Stimulated activated naive B cell treated with anti-CD40 and anti-IgM and Interleukin-4, amounts not matched to agents 10 μg/mL and 1 μg/mL and 100 μg/mL, for 72 hours (primary cell): Measurements from ENCODE around the gene SCN8A.

Experiments
- ATAC-seq, 2 donors: fragments of 150-1000 bp; cut with Tn5 transposase; replicated peaks; 2 replicates each; pipeline ENCODE4 v1.10.0; 2021; ENCODE audit warnings: moderate library complexity in 1 of 2
- DNase-seq: peaks from one replicate; pipeline ENCODE4 v3.0.0; 2021
- H3K27ac Mint-ChIP-seq: one replicate; pipeline ENCODE4 v1.8.0; 2022; ENCODE audit warnings: mild to moderate bottlenecking, mixed read lengths
- H3K27me3 Mint-ChIP-seq, 2 donors: one replicate each; pipeline ENCODE4 v1.8.0; 2022; ENCODE audit warnings: mixed read lengths in 2 of 2
- H3K36me3 Mint-ChIP-seq, 2 donors: one replicate each; pipeline ENCODE4 v1.8.0; 2022; ENCODE audit warnings: mixed read lengths in 2 of 2, mild to moderate bottlenecking in 1 of 2
- H3K4me1 Mint-ChIP-seq, 2 donors: one replicate each; pipeline ENCODE4 v1.8.0; 2022; ENCODE audit warnings: mixed read lengths in 2 of 2, mild to moderate bottlenecking in 1 of 2
- H3K4me3 Mint-ChIP-seq, 2 donors: one replicate each; pipeline ENCODE4 v1.8.0; 2022; ENCODE audit warnings: mild to moderate bottlenecking in 2 of 2, mixed read lengths in 2 of 2, moderate library complexity in 1 of 2
- H3K9me3 Mint-ChIP-seq, 2 donors: one replicate each; pipeline ENCODE4 v1.8.0; 2022; ENCODE audit warnings: mixed read lengths in 2 of 2, mild to moderate bottlenecking in 1 of 2

Gene SCN8A

DNA sequence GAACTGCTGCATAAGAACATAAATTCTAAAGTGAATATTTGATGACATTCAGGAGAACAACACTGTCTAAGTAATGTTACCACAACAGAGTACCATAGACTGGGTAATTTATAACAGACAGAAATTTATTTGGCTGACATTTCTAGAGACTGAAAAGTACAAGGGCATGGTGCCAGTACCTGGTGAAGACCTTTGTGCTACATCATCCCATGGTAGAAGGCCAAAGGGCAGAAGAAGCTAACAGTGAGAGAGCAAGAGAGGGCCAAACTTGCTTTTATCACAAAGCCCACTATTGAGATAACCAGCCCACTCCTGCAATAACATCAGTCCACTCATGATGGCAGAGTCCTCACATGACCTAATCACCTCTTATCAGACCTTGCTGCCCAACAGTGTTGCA, 168.7 kb downstream of the SCN8A start:
- Mint-ChIP-seq H3K4me1 (no peaks in the 10 kb centered on the region), H3K27ac (no peak overlapping the region), H3K36me3 (no peaks in the 10 kb centered on the region), H3K9me3 (no peaks in the 10 kb centered on the region), H3K4me3 (no peak overlapping the region), H3K27me3 (peaks cover 9 to 11% of the 10 kb centered on the region in 2 donors)
- ATAC-seq (no peak), DNase-seq (no peak)

DNA sequence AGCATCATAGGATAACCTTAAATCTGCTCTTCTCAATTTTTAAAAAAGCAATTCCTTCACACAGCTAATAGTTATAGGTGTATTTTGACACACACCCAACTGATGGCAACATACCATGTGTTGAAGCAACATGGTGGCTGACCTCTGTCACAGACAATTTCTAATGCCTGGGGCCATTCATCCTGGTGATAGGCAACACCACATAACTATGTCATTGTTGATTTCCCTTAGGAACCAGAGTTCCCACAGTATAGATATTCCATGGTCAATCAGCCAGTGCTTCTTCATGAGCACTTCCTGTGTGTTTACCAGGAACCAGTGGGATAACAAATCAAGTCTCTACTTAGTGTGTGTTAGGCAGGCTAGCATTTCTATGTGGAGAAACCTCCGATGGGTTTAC, 169.2 kb downstream of the SCN8A start:
- ATAC-seq (no peak), DNase-seq (no peak)
- Mint-ChIP-seq H3K36me3 (no peaks in the 10 kb centered on the region), H3K27me3 (peaks cover 9 to 11% of the 10 kb centered on the region in 2 donors), H3K4me1 (no peaks in the 10 kb centered on the region), H3K9me3 (no peaks in the 10 kb centered on the region), H3K4me3 (no peak overlapping the region), H3K27ac (no peak overlapping the region)

DNA sequence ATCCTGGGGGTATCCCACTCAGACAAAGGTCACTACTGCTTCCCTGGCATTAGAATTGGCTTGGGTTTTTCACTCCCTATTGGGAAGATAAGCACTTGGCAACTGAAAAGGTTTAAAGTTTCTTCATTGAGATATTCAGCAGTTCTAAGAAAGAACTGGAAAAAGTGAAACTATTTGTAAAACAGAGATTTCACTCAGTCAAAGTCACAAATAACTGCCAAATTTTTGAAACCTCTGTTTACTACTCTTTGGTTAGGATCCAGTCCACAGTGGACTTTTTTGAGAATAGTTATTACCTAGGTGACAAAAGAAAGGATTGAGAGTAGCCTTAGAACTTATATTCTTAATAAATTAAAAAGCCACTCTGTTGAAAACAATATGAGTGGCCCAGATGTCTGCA, 172.7 kb downstream of the SCN8A start:
- Mint-ChIP-seq H3K27me3 (no peaks in the 10 kb centered on the region), H3K4me1 (no peaks in the 10 kb centered on the region), H3K9me3 (no peaks in the 10 kb centered on the region), H3K4me3 (no peak overlapping the region), H3K27ac (no peak overlapping the region), H3K36me3 (no peaks in the 10 kb centered on the region)
- ATAC-seq = no peak
- no peak for DNase-seq

DNA sequence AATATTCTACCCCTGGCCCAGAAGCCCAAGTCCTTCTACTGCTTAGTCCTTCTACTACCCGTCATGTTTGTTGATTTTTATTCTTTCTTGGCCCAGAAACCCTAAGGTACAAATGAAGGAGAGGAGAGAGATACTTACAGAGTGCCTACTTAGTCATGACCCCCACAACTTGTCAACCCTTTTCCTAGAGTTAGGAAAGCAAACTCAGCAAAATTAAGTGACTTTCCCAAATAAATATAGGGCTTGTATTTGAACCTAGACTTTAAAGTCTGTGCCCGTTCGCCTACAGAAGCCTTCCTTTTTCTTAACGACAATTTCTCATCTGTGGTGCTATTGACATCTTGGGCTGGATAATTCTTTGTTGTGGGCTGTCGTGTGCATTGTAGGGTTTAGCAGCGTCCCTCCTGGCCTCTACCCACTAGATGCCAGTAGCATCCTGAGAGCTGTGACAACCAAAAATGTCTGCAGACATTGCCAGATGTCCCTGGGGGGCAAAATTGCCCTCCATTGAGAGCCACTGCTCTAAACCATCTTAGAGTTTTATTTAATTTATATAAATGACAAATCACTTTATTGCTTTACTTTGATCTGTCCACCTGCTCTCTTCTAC, 175.1 kb downstream of the SCN8A start:
- ATAC-seq = no peak
- no peak for DNase-seq
- H3K27ac Mint-ChIP-seq = no peak overlapping the region
- H3K36me3 Mint-ChIP-seq = no peaks in the 10 kb centered on the region
- no peaks in the 10 kb centered on the region for H3K9me3 Mint-ChIP-seq
- no peak overlapping the region for H3K4me3 Mint-ChIP-seq
- H3K27me3 Mint-ChIP-seq = peaks cover 0 to 2% of the 10 kb centered on the region in 2 donors
- no peaks in the 10 kb centered on the region for H3K4me1 Mint-ChIP-seq

DNA sequence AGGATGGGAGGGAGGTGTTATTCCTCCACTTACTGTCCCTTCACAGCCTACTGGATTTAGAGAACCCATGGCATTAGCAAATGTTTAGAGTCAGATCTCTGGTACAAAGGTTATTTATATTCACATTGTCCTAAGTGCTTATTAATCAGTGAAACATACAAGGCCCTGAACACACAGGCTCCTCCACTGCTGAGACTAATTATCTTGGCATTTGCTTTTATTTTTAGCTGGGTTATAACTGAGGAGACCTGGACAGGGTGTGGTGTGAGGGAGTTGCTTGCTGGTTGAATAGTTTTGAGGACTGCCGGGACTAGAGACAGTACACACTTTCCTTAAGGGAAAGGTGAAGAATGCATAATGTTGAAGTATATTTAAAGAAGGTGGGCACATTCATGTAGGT, 180.0 kb downstream of the SCN8A start:
- Mint-ChIP-seq H3K4me3 (no peak overlapping the region), H3K36me3 (no peaks in the 10 kb centered on the region), H3K27ac (no peak overlapping the region), H3K4me1 (no peaks in the 10 kb centered on the region), H3K9me3 (no peaks in the 10 kb centered on the region), H3K27me3 (peaks cover 5 to 16% of the 10 kb centered on the region in 2 donors)
- ATAC-seq = no peak
- DNase-seq = no peak

DNA sequence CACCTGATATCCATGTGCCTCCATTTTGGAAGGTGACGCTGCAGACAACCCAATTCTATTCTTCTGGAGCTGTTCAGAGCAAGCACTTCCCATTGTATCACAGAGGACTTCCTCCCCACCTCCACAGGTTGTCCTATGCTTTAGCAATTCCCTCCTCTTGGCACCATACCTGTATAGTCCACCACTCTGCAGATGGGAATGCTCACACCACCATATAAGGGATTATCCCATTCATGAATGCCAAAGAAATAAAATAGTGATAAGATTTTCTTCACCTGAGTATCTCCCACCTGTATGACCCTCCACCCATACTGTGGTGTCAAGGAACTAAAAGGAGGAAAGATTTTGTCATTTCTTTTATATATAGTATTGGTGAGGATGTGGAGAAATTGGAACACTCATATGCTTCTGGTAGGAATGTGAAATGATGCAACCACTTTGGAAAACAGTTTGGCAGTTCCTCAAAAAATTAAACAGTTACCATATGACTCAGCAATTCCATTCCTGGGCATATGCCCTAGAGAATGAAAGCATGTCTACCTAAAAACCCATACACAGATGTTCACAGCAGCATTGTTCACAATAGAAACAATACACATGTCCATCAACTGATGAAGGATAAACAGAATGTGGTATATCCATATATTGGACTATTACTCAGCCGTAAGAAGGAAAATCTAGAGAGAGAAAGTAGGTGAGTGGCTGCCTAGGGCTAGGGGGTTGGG, 182.3 kb downstream of the SCN8A start:
- no peaks in the 10 kb centered on the region for H3K4me1 Mint-ChIP-seq
- no peak overlapping the region for H3K27ac Mint-ChIP-seq
- H3K9me3 Mint-ChIP-seq = no peaks in the 10 kb centered on the region
- DNase-seq (no peak), ATAC-seq (no peak)
- H3K27me3 Mint-ChIP-seq = peaks cover 5 to 17% of the 10 kb centered on the region in 2 donors
- H3K4me3 Mint-ChIP-seq = no peak overlapping the region
- H3K36me3 Mint-ChIP-seq = no peaks in the 10 kb centered on the region

DNA sequence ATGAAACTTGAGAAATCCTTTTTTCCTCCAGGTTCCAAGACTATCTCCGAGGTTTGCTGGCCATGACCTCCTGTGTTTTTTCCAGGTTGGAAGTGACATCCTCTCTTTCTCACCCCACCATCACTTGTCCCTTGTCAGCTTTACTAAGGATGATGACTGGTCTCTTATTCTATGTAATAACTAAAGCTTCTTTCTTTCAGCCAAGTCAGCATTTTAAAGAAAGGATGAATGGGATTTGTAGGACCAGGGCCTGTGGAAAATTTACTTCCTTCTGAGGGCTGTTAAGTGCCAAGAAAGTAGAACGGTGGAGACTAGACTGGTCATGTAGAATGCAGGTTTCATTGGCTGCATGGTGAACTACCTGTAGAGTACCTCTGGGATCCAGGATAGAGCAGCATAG, 183.9 kb downstream of the SCN8A start:
- no peak for DNase-seq
- Mint-ChIP-seq H3K27ac (no peak overlapping the region), H3K36me3 (no peaks in the 10 kb centered on the region), H3K4me1 (no peaks in the 10 kb centered on the region), H3K4me3 (no peak overlapping the region), H3K9me3 (no peaks in the 10 kb centered on the region), H3K27me3 (peaks cover 5 to 22% of the 10 kb centered on the region in 2 donors)
- ATAC-seq = no peak

DNA sequence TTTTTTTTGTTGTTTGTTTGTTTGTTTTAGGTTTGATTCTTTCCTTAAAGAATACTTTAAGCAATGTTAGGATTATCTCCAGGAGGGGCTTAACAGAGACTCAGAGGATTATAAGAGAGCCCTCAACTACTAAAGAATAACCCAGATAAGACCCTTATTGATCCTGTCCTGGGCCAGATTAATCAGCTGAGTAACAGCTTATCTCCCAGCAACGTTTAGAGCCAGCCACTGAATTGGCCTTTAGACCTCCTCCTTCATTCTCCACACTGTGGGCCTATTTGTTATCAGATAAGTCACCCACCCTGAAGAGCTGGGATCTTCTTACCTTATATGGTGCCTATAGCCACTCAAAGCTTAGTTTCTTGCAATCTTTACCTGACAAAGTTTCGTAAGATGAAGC, 186.4 kb downstream of the SCN8A start:
- Mint-ChIP-seq H3K27me3 (peaks cover 4 to 33% of the 10 kb centered on the region in 2 donors), H3K4me1 (no peaks in the 10 kb centered on the region), H3K36me3 (no peaks in the 10 kb centered on the region)

DNA sequence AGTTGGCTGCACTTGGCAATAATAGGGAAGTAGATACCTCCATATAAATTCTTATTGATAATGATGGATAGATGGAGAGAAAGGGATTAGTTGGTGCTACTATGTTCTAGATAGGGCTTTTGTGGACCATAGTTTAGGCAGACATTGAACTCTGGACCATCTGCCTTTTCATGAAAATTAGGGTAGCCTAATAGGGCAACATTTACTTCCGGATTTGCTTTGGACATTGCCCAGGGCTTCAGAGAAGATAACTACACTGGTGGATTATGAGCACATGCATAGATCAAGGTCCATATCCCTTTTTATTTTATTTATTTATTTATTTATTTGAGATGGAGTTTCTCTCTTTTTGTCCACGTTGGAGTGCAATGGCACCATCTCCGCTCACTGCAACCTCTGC, 186.9 kb downstream of the SCN8A start:
- Mint-ChIP-seq H3K27ac (no peak overlapping the region), H3K9me3 (no peaks in the 10 kb centered on the region), H3K4me3 (no peak overlapping the region), H3K36me3 (no peaks in the 10 kb centered on the region), H3K4me1 (no peaks in the 10 kb centered on the region), H3K27me3 (peaks cover 4 to 33% of the 10 kb centered on the region in 2 donors)
- ATAC-seq = no peak
- no peak for DNase-seq

More for the DNA sequence above, 186.4 kb downstream of the SCN8A start:
- Mint-ChIP-seq H3K27ac (no peak overlapping the region), H3K9me3 (no peaks in the 10 kb centered on the region), H3K4me3 (no peak overlapping the region)
- ATAC-seq (no peak), DNase-seq (no peak)

DNA sequence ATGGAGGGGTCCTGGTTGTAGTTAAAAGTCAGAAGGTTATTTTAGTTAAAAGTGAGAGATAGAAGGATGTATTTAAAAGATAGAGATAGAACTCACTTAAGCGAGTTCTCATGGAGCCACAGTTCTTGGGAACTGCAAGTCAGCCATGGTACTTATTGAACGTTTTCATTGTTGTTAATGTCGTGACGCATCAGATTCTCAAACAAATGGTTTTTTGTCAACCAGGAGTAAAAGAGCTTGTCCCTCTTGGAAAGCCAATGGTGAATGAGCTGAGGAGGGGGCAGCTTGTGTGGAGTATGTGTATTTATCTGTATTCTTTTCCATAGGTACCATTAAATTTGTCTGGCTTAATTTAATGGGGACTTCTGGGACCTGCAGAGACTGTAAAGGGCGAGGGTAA, 188.8 kb downstream of the SCN8A start:
- Mint-ChIP-seq H3K36me3 (no peaks in the 10 kb centered on the region), H3K9me3 (no peaks in the 10 kb centered on the region), H3K27ac (no peak overlapping the region), H3K4me3 (no peak overlapping the region), H3K27me3 (peaks cover 4 to 28% of the 10 kb centered on the region in 2 donors), H3K4me1 (peaks cover 0 to under 1% of the 10 kb centered on the region in 2 donors)
- no peak for ATAC-seq
- no peak for DNase-seq

DNA sequence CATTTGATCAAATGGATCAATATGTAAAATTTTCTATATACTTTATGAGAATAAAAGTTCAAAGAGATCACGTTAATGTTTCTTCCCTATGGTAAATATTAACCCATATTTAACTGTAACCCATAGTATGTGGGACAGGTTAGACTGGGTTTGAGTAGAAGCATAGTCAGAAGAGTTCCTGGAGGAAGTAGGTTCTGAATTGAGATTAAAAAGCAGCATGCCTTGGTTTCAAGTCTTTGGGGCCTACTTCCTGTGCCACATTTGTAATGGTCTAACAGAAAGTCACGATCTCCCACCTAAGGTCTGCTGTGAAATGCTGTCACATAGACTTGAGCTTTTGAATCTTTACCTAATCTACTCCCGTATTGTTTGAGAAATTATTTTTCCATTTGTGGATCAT, 193.7 kb downstream of the SCN8A start:
- H3K9me3 Mint-ChIP-seq = no peaks in the 10 kb centered on the region
- H3K36me3 Mint-ChIP-seq = no peaks in the 10 kb centered on the region
- no peak overlapping the region for H3K27ac Mint-ChIP-seq
- H3K4me3 Mint-ChIP-seq = no peak overlapping the region
- DNase-seq (no peak), ATAC-seq (no peak)
- H3K4me1 Mint-ChIP-seq = peaks cover 0 to 2% of the 10 kb centered on the region in 2 donors
- peaks cover 4 to 17% of the 10 kb centered on the region in 2 donors for H3K27me3 Mint-ChIP-seq

DNA sequence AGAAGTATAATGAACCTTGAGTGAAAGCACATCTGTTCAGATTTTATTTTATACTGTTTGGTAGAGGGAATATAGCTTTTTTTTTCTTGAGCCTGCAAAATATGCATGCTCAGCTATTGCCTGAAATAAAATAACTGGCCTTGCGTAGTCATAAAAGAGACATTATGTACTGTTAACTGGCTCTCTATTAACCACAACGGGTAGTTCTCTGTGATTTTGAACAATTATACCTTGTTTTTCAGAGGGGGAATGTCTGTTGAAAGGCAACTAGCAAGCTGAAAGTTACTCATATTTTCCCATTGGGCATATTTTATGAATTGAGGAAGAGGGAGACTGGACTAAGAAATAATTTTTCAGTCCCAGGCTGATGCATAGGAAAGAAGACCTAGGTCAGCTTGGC, 194.9 kb downstream of the SCN8A start:
- ATAC-seq (no peak), DNase-seq (no peak)
- H3K4me3 Mint-ChIP-seq = no peak overlapping the region
- peaks cover 0 to 2% of the 10 kb centered on the region in 2 donors for H3K4me1 Mint-ChIP-seq
- no peak overlapping the region for H3K27ac Mint-ChIP-seq
- H3K9me3 Mint-ChIP-seq = no peaks in the 10 kb centered on the region
- peaks cover 2 to 7% of the 10 kb centered on the region in 2 donors for H3K27me3 Mint-ChIP-seq
- H3K36me3 Mint-ChIP-seq = no peaks in the 10 kb centered on the region

DNA sequence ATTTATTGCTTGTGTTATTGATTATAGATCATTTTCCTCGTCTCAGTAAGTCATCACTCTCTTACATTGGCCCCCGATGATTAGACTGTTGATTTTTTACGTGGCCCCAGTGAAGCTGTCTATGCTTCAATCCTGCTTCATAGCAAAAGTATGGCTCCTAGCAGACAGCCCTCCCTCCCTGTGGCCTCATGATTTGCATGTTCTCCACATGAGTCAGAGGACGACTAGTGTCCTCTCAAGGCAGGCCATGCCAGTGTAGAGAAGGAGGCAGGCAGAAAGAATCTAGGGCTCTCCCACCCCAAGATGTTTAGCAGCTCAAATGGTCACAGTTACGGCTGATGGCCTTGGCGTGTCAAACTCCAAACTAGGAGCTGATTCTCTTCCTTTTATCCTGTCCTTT, 197.8 kb downstream of the SCN8A start:
- peaks cover 0 to 2% of the 10 kb centered on the region in 2 donors for H3K4me1 Mint-ChIP-seq
- no peak overlapping the region for H3K4me3 Mint-ChIP-seq
- H3K27ac Mint-ChIP-seq = no peak overlapping the region
- ATAC-seq (no peak), DNase-seq (no peak)
- H3K36me3 Mint-ChIP-seq = no peaks in the 10 kb centered on the region
- H3K27me3 Mint-ChIP-seq = peaks cover 0 to 6% of the 10 kb centered on the region in 2 donors
- no peaks in the 10 kb centered on the region for H3K9me3 Mint-ChIP-seq

DNA sequence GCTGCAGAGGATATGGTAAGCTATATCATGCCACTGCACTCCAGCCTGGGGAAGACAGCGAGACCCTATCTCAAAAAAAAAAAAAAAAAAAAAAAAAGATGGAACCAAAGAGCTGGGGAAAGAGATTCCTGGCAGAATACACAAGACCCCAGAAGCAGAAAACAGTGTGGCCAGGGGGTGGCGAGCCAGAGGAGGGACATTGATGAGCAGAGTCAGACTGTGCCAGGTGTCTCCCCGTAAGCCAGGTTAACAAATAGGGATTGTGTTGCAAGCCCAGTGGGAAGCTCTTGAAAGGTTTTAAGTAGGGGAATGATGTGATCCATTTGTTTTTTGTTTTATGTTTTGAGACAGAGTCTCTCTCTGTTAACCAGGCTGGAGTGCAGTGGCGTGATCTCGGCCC, 201.4 kb downstream of the SCN8A start:
- H3K4me3 Mint-ChIP-seq = no peak overlapping the region
- peaks cover 0 to 6% of the 10 kb centered on the region in 2 donors for H3K27me3 Mint-ChIP-seq
- no peak overlapping the region for H3K27ac Mint-ChIP-seq
- H3K9me3 Mint-ChIP-seq = no peaks in the 10 kb centered on the region
- no peaks in the 10 kb centered on the region for H3K36me3 Mint-ChIP-seq
- no peak for ATAC-seq
- no peak for DNase-seq
- no peaks in the 10 kb centered on the region for H3K4me1 Mint-ChIP-seq

DNA sequence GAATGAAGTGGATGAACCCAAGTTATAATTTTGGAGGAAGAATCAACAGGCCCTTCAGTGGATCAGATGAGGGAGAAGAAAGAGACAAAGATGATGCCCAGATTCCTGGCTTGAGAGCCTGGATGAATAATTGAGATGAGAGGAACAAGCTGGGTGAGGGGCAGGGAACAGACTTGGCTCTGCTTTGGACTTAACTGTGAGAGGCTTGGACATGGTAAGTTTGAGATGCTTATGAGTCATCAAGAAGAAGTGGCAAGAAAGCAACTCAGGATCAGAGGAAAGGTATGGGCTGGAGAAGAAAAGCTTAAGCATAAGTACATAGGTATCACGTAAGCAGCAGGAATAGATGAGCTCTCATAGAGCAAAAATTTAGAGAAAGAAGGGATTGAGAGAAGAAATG, 202.2 kb downstream of the SCN8A start:
- DNase-seq (no peak), ATAC-seq (no peak)
- H3K36me3 Mint-ChIP-seq = no peaks in the 10 kb centered on the region
- H3K27me3 Mint-ChIP-seq = peaks cover 0 to 6% of the 10 kb centered on the region in 2 donors
- no peak overlapping the region for H3K4me3 Mint-ChIP-seq
- H3K27ac Mint-ChIP-seq = no peak overlapping the region
- no peaks in the 10 kb centered on the region for H3K4me1 Mint-ChIP-seq
- no peaks in the 10 kb centered on the region for H3K9me3 Mint-ChIP-seq
